Retinal pigment epithelial cell (primary cell): ENCODE measurements around the gene JAKMIP2.

Experiments used
- DNase-seq: peaks from one replicate; pipeline ENCODE4 v3.0.0-alpha.2; 2010; ENCODE audit warnings: low read depth
- H3K4me3 ChIP-seq: 2 replicates; pipeline ENCODE4 v1.5.1; 2011; ENCODE audit warnings: mild to moderate bottlenecking, low read length, control low read depth, moderate library complexity
- CTCF ChIP-seq: conservative IDR thresholded peaks from 2 replicates; pipeline ENCODE4 v1.5.1; 2011; ENCODE audit warnings: low read depth, low read length, control low read depth, inconsistent platforms

The JAKMIP2 gene

GRCh38 chr5:147671365-147671764 is 111.2 kb downstream of the JAKMIP2 start:
- TF ChIP-seq CTCF = no peak
- no peak for DNase-seq
- no peak overlapping the region for H3K4me3 ChIP-seq

DNA sequence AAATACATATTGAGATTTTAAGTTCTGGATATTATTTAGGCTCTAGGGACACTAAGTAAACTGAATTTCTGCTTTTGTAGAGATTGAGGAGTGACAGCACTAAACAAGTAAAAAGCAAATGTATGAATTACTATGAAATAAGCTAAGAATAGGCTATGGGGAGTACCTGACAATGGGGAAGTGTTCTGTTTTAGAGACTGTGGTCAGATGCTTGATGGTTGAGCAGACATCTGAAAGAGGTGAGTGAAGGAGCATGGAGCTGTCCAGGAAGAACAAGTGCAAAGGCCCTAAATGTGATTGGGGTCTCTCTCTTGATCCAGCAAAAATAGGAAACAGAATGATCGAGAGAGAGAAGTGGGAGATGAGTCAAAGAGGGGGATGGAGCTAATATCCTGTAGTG is 111.7 kb downstream of the JAKMIP2 start:
- DNase-seq = no peak
- TF ChIP-seq CTCF = no peak
- H3K4me3 ChIP-seq = no peak overlapping the region

DNA sequence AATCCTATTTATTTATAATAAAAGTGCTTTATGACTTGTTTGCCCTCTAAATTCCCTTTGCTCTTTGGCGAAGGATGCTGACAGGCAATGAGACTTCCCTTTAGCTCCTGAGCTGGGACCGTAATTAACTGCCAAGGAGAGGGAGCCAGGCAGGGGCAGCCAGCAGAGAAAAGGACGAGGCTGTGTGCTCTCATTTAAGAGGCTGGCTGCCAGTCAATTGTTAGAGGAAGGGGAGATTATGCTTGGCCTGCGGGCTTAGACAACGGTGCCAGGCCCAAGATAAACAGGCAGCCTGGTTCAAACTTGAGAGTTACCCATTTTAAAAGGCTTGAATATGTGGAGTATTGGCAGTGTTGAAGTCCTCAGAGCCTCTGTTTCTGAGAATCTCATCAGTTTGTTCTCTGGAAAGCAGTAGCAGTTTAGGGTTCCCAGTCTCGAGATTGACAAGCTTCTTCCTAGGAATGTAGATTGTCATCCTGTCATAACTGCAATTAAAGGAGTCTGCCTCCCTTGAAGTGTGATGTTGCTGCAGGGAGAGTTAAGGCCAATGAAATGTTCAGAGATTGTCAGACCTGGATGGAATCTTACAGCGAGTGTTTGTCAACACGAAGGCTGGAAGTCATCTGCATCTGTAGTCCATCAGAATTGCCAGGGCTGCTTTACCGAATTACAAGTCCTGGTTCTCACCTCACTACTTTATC is 113.2 kb downstream of the JAKMIP2 start:
- TF ChIP-seq CTCF = no peak
- no peak overlapping the region for H3K4me3 ChIP-seq
- DNase-seq = no peak

DNA sequence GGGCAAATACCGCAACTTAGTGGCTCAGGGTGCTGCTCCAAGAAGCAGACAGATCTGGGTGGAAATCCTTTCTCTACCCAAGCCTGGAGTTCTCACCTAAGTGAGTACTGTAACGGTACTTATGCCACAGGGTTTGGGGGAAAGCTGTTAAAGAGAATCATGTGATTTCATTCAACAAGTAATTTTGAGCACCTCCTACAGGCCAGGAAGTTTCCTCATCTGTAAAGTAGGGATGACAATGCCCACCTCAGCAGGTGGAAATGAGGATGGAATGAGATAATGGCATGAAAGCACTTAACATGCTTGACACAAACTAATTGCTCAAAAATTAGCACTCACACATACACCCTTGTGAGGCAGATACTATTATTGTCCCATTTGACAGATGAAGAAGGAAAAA is 114.1 kb downstream of the JAKMIP2 start:
- TF ChIP-seq CTCF = no peak
- no peak for DNase-seq
- no peak overlapping the region for H3K4me3 ChIP-seq

- no peak for DNase-seq
- H3K4me3 ChIP-seq = no peak overlapping the region
- no peak for TF ChIP-seq CTCF
These were observed 115.2 kb downstream of the JAKMIP2 start for GRCh38 chr5:147667363-147667762.

DNA sequence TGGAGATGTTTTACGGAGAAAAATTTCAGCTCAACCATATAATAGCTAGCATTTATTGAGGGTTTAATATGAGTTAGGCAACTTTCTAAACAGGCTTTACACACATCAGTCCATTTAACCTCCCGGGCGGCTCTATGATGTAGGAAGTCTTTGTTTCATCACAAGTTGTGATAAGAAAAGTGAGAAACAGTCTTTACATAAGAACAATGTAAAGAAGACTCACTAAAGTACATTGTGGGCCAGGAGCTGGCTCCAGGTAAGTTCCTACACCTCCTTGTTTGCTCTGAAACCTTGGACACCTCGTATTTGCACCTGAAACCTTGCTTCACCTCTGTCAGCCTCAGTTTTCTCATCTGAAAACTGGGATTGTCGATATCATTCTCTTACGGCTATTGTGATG is 116.1 kb downstream of the JAKMIP2 start:
- DNase-seq = no peak
- no peak overlapping the region for H3K4me3 ChIP-seq
- TF ChIP-seq CTCF = no peak

DNA sequence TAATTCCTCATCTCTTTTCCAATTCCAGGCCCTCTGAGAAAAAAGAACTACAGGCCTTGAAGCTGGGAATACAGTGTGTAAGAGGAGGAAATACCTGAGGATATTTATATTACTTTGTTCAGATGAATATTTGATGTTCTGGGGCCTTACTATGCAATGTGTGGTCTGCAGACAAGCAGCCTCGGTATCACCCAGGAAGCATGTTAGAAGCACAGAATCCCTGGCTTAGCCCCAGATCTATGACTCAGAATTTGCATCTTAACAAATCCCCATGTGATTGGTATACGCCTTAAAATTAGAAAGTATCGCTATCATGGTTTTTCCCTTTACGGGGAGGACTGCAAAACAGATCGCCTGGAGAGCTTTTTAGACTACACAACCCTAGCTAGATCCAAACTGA is 121.0 kb downstream of the JAKMIP2 start:
- H3K4me3 ChIP-seq = no peak overlapping the region
- no peak for TF ChIP-seq CTCF
- DNase-seq = peak; percentile 51
